HCT116 (cell line): Measurements from ENCODE around the gene SLC9A6. TPM values are rescaled to one million over a fixed set of nuclear protein-coding genes. Genes with fewer than 3 reads are reported as not detected.

Source experiments
- ATAC-seq: fragments of 200-7000 bp; cut with Tn5 transposase; 2 replicates; pipeline ENCODE4 v1.9.1; 2020; ENCODE audit warnings: mild to moderate bottlenecking, moderate library complexity
- BruUV-seq: library from RNA; stranded (reverse); fragments of 400-500 nt; replicated peaks from 2 replicates; lab custom pipeline; 2021; lab: Mats Ljungman, UMichigan
- CTCF ChIA-PET: fragments of 300-600 bp; sonication (Branson Sonifier 250); formaldehyde crosslinking; loops from one replicate; lab custom pipeline; 2021; ENCODE audit warnings: antibody characterized with exemption; lab: Charles Lee
- POLR2A ChIA-PET: fragments of 300-600, 350-600 bp; sonication (Branson Sonifier 250); formaldehyde crosslinking; loops from one replicate; lab custom pipeline; 2021; ENCODE audit warnings: antibody characterized with exemption; lab: Charles Lee
- RAD21 ChIA-PET, 2 experiments: fragments of 300-600 bp; sonication (Branson Sonifier 250); formaldehyde crosslinking; loops; one replicate each; lab custom pipeline; 2023; ENCODE audit warnings: low total read pairs in 2 of 2; ENCODE audit not compliant: uncharacterized antibody in 2 of 2, unreplicated experiment in 2 of 2, low non-redundant PET in 1 of 2; lab: Charles Lee
- DNase-seq: peaks from one replicate; pipeline ENCODE4 v3.0.0-alpha.2; 2010; ENCODE audit warnings: low read depth, low spot score
- H2AFZ ChIP-seq: fragments of 200-600 bp; shearing (Covaris generic), sonication (generic); 2 replicates; pipeline ENCODE4 v1.6.1; 2017; ENCODE audit warnings: low read depth, mixed run types, mixed read lengths, antibody characterized with exemption, low read length; ENCODE audit not compliant: poor library complexity, severe bottlenecking
- H3K27ac ChIP-seq: 2 replicates; pipeline ENCODE4 v1.5.1; 2012; ENCODE audit warnings: low read depth, low read length
- H3K27me3 ChIP-seq: fragments of 200-600 bp; sonication (generic); 2 replicates; pipeline ENCODE4 v1.6.1; 2016; ENCODE audit warnings: mixed run types, low read length, mixed read lengths; ENCODE audit not compliant: insufficient read depth
- H3K36me3 ChIP-seq, 2 experiments: fragments of 200-500 bp in 1 of 2; fragments of 200-600 bp in 1 of 2; sonication (Bioruptor generic) in 1 of 2; sonication (generic) in 1 of 2; 2 replicates each; pipeline versions ENCODE4 v1.5.1 to v1.6.1; 2014 to 2016; ENCODE audit warnings: low read length in 2 of 2, inconsistent platforms in 1 of 2, mixed read lengths in 1 of 2, mixed run types in 1 of 2; ENCODE audit not compliant: insufficient read depth in 2 of 2, control insufficient read depth in 1 of 2
- H3K4me1 ChIP-seq, 2 experiments: fragments of 200-600 bp in 1 of 2; sonication (generic) in 1 of 2; 2 replicates each; pipeline versions ENCODE4 v1.5.1 to v1.6.1; 2012 to 2017; ENCODE audit warnings: low read length in 2 of 2, inconsistent platforms in 1 of 2, mild to moderate bottlenecking in 1 of 2, mixed read lengths in 1 of 2, mixed run types in 1 of 2, moderate library complexity in 1 of 2; ENCODE audit not compliant: insufficient read depth in 2 of 2, control insufficient read depth in 1 of 2
- H3K4me2 ChIP-seq: fragments of 200-600 bp; sonication (generic); 2 replicates; pipeline ENCODE4 v1.6.1; 2017; ENCODE audit warnings: mixed run types, low read length, mixed read lengths
- H3K4me3 ChIP-seq, 2 experiments: fragments of 200-600 bp in 1 of 2; sonication (generic) in 1 of 2; replicated peaks in 1 of 2; 2 replicates each; pipeline ENCODE4 v1.5.1; 2011 to 2016; ENCODE audit warnings: low read length in 2 of 2, control low read depth in 1 of 2, low read depth in 1 of 2, mild to moderate bottlenecking in 1 of 2, mixed read lengths in 1 of 2, mixed run types in 1 of 2
- H3K79me2 ChIP-seq: fragments of 200-600 bp; sonication (generic); 2 replicates; pipeline ENCODE4 v1.6.1; 2017; ENCODE audit warnings: mild to moderate bottlenecking, mixed run types, low read length, moderate library complexity, mixed read lengths; ENCODE audit not compliant: insufficient read depth
- H3K9ac ChIP-seq: fragments of 200-600 bp; sonication (generic); 2 replicates; pipeline ENCODE4 v1.6.1; 2016; ENCODE audit warnings: low read length, mixed read lengths
- H3K9me2 ChIP-seq: fragments of 200-600 bp; sonication (generic), shearing (Covaris generic); 2 replicates; pipeline ENCODE4 v1.6.1; 2017; ENCODE audit warnings: mixed run types, mild to moderate bottlenecking, moderate library complexity; ENCODE audit not compliant: insufficient read depth
- H3K9me3 ChIP-seq, 2 experiments: fragments of 200-500 bp in 1 of 2; fragments of 200-600 bp in 1 of 2; sonication (Bioruptor generic) in 1 of 2; sonication (generic) in 1 of 2; 2 replicates each; pipeline ENCODE4 v1.6.1; 2014 to 2017; ENCODE audit warnings: low read length in 2 of 2, mixed read lengths in 2 of 2, inconsistent platforms in 1 of 2, low read depth in 1 of 2, mild to moderate bottlenecking in 1 of 2, mixed run types in 1 of 2, moderate library complexity in 1 of 2; ENCODE audit not compliant: control insufficient read depth in 1 of 2, insufficient read depth in 1 of 2
- H4K20me1 ChIP-seq: fragments of 200-600 bp; sonication (generic), shearing (Covaris generic); 2 replicates; pipeline ENCODE4 v1.6.1; 2017; ENCODE audit warnings: mixed run types, mild to moderate bottlenecking, moderate library complexity; ENCODE audit not compliant: insufficient read depth
- CBX3 ChIP-seq: IDR thresholded peaks from 2 replicates; pipeline ENCODE4 v1.6.1; 2012; ENCODE audit warnings: low read depth
- CEBPB ChIP-seq: IDR thresholded peaks from 2 replicates; pipeline ENCODE4 v1.6.1; 2012; ENCODE audit warnings: low read depth
- EGR1 ChIP-seq: IDR thresholded peaks from 2 replicates; pipeline ENCODE4 v1.6.1; 2012; ENCODE audit warnings: low read depth
- EZH2phosphoT487 ChIP-seq: fragments of 200-600 bp; IDR thresholded peaks from 2 replicates; pipeline ENCODE4 v1.6.1; 2018; ENCODE audit warnings: antibody characterized with exemption, borderline replicate concordance
- FOSL1 ChIP-seq: IDR thresholded peaks from 2 replicates; pipeline ENCODE4 v1.6.1; 2012; ENCODE audit warnings: low read depth
- JUND ChIP-seq: IDR thresholded peaks from 2 replicates; pipeline ENCODE4 v1.6.1; 2012
- POLR2A ChIP-seq: IDR thresholded peaks from 2 replicates; pipeline ENCODE4 v1.7.0; 2011; ENCODE audit warnings: borderline replicate concordance; ENCODE audit not compliant: insufficient read depth, insufficient read length; ENCODE audit errors: extremely low read depth
- POLR2AphosphoS5 ChIP-seq: IDR thresholded peaks from 2 replicates; pipeline ENCODE4 v1.6.1; 2011; ENCODE audit warnings: mild to moderate bottlenecking, low read depth, low read length, moderate library complexity
- RAD21 ChIP-seq: IDR thresholded peaks from 2 replicates; pipeline ENCODE4 v1.6.1; 2012; ENCODE audit warnings: low read depth, mild to moderate bottlenecking
- SIN3A ChIP-seq: IDR thresholded peaks from 2 replicates; pipeline ENCODE4 v1.6.1; 2012; ENCODE audit warnings: low read depth
- SRF ChIP-seq: IDR thresholded peaks from 2 replicates; pipeline ENCODE4 v1.6.1; 2012; ENCODE audit warnings: low read depth
- intact Hi-C: fragments of 100-400 bp; cut with micrococcal nuclease; formaldehyde crosslinking; loops from 2 replicates; pipeline ENCODE4 v1.10.0; 2022
- total RNA-seq: library from RNA; stranded (reverse); gene quantifications from one replicate; pipeline ENCODE4 v1.2.1, GENCODE V29; 2021; ENCODE audit not compliant: unreplicated experiment
- TF ChIP-seq, protein P1 (sequence below): IDR thresholded peaks from 2 replicates; pipeline ENCODE4 v1.6.1; 2012
- TF ChIP-seq, protein P2 (sequence below), 3 experiments: fragments of 200-600 bp in 1 of 3; sonication (generic) in 1 of 3; IDR thresholded peaks in 2 of 3; conservative IDR thresholded peaks in 1 of 3; 2 replicates each; pipeline ENCODE4 v1.5.1; 2012 to 2017; ENCODE audit warnings: low read depth in 2 of 3, low read length in 2 of 3, antibody characterized with exemption in 1 of 3, borderline replicate concordance in 1 of 3, control low read depth in 1 of 3, mild to moderate bottlenecking in 1 of 3, mixed read lengths in 1 of 3, mixed run types in 1 of 3, moderate library complexity in 1 of 3; ENCODE audit not compliant: insufficient read depth in 1 of 3
- TF ChIP-seq, protein P3 (sequence below): IDR thresholded peaks from 2 replicates; pipeline ENCODE4 v1.6.1; 2012; ENCODE audit warnings: low read depth

SLC9A6 gene
- total RNA-seq, 1 experiment from 2014 or later: 10.8 TPM

DNA sequence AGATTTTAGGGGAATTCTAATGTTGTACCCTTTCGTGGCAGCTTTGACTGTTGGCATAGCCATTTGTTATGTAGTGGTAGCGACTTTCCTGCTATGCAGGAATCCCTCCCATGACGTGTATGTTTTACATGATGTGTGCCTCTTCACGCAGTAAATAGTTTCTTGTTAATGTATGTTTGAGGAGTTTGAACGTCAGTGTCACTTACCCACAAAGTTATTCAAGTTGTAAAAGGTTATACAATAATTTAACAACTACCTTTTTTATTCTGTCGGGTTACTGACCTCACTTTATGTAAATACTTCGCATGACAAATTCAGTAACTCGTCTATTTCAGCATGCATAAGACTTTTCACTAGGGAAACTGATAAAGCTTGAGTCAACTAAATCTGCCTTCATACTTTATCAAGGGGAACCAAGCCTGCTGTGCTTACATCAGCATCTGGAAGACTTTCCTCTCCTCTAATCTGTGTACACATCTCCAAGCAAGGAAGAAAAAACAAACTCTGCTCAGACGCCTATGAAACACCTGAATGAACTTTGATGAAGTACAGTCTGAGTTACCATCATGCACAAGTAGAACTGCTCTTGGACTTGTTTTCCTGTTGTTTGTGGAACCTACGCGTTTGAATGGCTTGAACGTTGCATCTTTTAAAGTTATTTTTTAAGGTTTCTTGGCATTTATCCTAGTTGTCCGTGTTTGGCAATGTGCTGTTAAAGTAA lies 61.2 kb downstream of the SLC9A6 start (continued):
- no peak for TF ChIP-seq POLR2AphosphoS5
- TF ChIP-seq EZH2phosphoT487: no peak
- TF ChIP-seq JUND: no peak
- no peak for TF ChIP-seq RAD21
- TF ChIP-seq SIN3A: no peak
- no peak for TF ChIP-seq CEBPB
- TF ChIP-seq POLR2A: no peak

DNA sequence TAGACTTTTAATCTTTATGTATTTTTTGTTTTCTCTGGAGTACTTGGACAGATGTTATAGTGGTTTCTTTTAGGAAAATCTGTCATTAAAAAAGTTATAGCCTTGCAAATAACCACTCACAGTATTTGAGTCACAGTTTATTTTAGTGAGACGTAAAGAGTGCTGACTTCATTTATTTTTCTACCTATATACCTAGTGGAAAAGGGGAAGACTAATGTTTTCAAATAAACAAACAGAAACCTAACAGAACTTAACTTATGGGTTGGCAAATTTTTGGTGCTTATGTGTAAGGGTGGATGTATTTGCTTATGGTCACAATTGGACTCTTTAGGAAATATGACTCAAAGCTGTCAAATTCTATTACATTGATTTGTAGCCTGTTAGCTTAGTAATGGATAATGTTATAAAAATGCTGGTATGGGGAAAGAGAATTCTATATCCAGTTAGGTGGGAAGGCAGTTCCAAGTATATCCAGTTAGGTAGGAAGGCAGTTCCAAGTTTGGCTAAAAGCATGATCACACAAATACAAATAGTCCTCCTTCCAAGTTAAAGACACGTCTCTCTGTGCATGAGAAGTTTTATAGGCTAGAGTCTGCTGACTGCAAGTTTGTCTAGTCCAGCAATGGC lies 61.9 kb downstream of the SLC9A6 start:
- BruUV-seq: no TSS peak
- no peak overlapping the region for H3K4me3 ChIP-seq
- no peaks in the 10 kb centered on the region for H3K27me3 ChIP-seq
- ChIA-PET CTCF (no interaction called here), RAD21 (no interaction called here), POLR2A (no interaction called here)
- DNase-seq: no peak
- intact Hi-C loops: no loop called here
- H3K4me1 ChIP-seq: no peaks in the 10 kb centered on the region
- H3K9me2 ChIP-seq: no peaks in the 10 kb centered on the region
- no peak overlapping the region for H2AFZ ChIP-seq
- no peak for TF ChIP-seq SRF
- TF ChIP-seq FOSL1: no peak
- no peak overlapping the region for H3K4me2 ChIP-seq
- H3K9me3 ChIP-seq: no peaks in the 10 kb centered on the region
- ATAC-seq: no peak
- no peaks in the 10 kb centered on the region for H3K79me2 ChIP-seq
- no peaks in the 10 kb centered on the region for H4K20me1 ChIP-seq
- H3K27ac ChIP-seq: no peak overlapping the region
- H3K9ac ChIP-seq: no peak overlapping the region
- H3K36me3 ChIP-seq: peaks cover 0 to 2% of the 10 kb centered on the region in 2 experiments; a peak in 1 of 4 replicates

DNA sequence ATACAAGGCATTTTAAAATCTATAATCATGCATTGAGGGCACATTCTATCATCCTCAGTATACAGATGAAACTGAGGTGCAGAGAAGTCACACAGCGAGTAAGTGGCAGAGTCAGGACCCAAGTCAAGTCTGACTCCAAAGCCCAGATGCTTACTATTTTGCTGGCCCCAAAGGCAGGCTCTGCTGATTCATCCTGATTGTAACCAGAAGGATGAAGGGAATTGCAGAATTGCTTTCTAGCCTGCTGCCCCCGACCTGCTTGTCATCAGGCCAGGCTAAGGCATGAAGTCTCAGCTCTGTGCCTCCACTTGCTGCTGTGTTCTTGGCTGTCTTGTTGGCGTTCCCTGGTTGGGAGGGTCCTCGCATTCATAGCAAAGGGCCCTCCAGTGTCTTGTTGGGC lies 62.7 kb downstream of the SLC9A6 start:
- no peak for DNase-seq
- Histone ChIP-seq H3K9me2 (no peaks in the 10 kb centered on the region), H3K4me1 (no peaks in the 10 kb centered on the region), H3K9me3 (no peaks in the 10 kb centered on the region), H3K36me3 (peaks cover 0 to 2% of the 10 kb centered on the region in 2 experiments; a peak in 1 of 4 replicates), H3K27me3 (no peaks in the 10 kb centered on the region), H3K4me2 (no peak overlapping the region), H3K9ac (no peak overlapping the region), H2AFZ (no peak overlapping the region), H4K20me1 (no peaks in the 10 kb centered on the region), H3K27ac (no peak overlapping the region), H3K4me3 (no peak overlapping the region), H3K79me2 (no peaks in the 10 kb centered on the region)
- RAD21 ChIA-PET: no interaction called here
- CTCF ChIA-PET: no interaction called here
- POLR2A ChIA-PET: no interaction called here
- intact Hi-C loops: no loop called here
- TF ChIP-seq, protein P1, sequence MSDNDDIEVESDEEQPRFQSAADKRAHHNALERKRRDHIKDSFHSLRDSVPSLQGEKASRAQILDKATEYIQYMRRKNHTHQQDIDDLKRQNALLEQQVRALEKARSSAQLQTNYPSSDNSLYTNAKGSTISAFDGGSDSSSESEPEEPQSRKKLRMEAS: no peak
- TF ChIP-seq, protein P2, sequence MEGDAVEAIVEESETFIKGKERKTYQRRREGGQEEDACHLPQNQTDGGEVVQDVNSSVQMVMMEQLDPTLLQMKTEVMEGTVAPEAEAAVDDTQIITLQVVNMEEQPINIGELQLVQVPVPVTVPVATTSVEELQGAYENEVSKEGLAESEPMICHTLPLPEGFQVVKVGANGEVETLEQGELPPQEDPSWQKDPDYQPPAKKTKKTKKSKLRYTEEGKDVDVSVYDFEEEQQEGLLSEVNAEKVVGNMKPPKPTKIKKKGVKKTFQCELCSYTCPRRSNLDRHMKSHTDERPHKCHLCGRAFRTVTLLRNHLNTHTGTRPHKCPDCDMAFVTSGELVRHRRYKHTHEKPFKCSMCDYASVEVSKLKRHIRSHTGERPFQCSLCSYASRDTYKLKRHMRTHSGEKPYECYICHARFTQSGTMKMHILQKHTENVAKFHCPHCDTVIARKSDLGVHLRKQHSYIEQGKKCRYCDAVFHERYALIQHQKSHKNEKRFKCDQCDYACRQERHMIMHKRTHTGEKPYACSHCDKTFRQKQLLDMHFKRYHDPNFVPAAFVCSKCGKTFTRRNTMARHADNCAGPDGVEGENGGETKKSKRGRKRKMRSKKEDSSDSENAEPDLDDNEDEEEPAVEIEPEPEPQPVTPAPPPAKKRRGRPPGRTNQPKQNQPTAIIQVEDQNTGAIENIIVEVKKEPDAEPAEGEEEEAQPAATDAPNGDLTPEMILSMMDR (IDR thresholded peaks at IDR 0.05 in 2 of 3, conservative IDR thresholded peaks at IDR 0.05 in 1 of 3; ENCODE audit: borderline replicate concordance in 1 of 3, insufficient read depth in 1 of 3, low read depth in 2 of 3, low read length in 2 of 3): no peak
- TF ChIP-seq JUND: no peak
- no peak for TF ChIP-seq SRF
- TF ChIP-seq, protein P3, sequence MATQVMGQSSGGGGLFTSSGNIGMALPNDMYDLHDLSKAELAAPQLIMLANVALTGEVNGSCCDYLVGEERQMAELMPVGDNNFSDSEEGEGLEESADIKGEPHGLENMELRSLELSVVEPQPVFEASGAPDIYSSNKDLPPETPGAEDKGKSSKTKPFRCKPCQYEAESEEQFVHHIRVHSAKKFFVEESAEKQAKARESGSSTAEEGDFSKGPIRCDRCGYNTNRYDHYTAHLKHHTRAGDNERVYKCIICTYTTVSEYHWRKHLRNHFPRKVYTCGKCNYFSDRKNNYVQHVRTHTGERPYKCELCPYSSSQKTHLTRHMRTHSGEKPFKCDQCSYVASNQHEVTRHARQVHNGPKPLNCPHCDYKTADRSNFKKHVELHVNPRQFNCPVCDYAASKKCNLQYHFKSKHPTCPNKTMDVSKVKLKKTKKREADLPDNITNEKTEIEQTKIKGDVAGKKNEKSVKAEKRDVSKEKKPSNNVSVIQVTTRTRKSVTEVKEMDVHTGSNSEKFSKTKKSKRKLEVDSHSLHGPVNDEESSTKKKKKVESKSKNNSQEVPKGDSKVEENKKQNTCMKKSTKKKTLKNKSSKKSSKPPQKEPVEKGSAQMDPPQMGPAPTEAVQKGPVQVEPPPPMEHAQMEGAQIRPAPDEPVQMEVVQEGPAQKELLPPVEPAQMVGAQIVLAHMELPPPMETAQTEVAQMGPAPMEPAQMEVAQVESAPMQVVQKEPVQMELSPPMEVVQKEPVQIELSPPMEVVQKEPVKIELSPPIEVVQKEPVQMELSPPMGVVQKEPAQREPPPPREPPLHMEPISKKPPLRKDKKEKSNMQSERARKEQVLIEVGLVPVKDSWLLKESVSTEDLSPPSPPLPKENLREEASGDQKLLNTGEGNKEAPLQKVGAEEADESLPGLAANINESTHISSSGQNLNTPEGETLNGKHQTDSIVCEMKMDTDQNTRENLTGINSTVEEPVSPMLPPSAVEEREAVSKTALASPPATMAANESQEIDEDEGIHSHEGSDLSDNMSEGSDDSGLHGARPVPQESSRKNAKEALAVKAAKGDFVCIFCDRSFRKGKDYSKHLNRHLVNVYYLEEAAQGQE: no peak
- TF ChIP-seq EGR1: no peak
- TF ChIP-seq CBX3: no peak
- no peak for ATAC-seq
- BruUV-seq: no TSS peak
